HG03025 (cell line): ENCODE measurements around the gene RET.

Experiments
- ATAC-seq: cut with Tn5 transposase; IDR thresholded peaks from one replicate; pipeline ENCODE4 v1.9.1; 2021; ENCODE audit warnings: mild to moderate bottlenecking, moderate library complexity; ENCODE audit not compliant: unreplicated experiment, low FRiP score

The RET gene

DNA sequence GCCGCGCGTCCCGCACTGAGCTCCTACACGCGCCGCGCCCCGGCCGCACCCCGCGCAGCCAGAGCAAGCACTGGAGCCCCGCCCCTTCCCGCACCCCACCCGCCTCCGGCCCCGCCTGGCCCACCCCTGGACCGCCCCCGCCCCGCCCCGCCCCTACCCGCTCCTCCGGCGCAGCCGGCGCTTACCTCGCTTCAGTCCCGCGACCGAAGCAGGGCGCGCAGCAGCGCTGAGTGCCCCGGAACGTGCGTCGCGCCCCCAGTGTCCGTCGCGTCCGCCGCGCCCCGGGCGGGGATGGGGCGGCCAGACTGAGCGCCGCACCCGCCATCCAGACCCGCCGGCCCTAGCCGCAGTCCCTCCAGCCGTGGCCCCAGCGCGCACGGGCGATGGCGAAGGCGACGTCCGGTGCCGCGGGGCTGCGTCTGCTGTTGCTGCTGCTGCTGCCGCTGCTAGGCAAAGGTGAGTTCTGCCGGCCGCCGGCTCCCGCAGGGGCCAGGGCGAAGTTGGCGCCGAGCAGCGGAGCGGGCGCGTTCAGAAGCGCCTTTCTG is at the start of gene RET:
TSS of gene RET (plus strand) at position 194 of the 545 bp plus-strand sequence. CDS start at position 384, 190 bp downstream.
- no peak for ATAC-seq

GRCh38 chr10:43027331-43027955 is 49.4 kb upstream of the RET start:
- no peak for ATAC-seq

DNA sequence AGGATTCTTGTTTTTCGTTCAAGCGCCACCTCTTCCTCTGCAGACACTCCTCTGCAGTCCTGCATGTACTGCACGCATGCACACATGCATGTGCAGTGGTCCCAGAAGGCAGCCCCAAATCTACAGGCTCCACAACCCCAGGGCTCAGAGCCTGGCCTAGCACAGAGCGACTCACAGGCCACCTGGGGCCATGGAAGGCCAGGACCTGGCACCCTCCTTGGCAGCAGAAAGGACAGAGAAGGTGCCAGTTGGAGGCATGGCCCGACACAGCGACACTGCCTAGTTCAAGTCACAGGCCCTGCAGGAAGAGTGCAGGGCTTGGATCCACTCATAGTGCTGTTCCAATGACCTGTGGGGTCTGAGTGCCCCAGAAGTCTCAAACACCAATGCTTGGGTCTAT is 48.7 kb upstream of the RET start:
- no peak for ATAC-seq

GRCh38 chr10:43029043-43029442 is 47.8 kb upstream of the RET start:
- no peak for ATAC-seq

GRCh38 chr10:43032613-43033012 is 44.3 kb upstream of the RET start:
- ATAC-seq: no peak

- ATAC-seq: no peak
These were observed 41.1 kb upstream of the RET start for GRCh38 chr10:43035800-43036199.

DNA sequence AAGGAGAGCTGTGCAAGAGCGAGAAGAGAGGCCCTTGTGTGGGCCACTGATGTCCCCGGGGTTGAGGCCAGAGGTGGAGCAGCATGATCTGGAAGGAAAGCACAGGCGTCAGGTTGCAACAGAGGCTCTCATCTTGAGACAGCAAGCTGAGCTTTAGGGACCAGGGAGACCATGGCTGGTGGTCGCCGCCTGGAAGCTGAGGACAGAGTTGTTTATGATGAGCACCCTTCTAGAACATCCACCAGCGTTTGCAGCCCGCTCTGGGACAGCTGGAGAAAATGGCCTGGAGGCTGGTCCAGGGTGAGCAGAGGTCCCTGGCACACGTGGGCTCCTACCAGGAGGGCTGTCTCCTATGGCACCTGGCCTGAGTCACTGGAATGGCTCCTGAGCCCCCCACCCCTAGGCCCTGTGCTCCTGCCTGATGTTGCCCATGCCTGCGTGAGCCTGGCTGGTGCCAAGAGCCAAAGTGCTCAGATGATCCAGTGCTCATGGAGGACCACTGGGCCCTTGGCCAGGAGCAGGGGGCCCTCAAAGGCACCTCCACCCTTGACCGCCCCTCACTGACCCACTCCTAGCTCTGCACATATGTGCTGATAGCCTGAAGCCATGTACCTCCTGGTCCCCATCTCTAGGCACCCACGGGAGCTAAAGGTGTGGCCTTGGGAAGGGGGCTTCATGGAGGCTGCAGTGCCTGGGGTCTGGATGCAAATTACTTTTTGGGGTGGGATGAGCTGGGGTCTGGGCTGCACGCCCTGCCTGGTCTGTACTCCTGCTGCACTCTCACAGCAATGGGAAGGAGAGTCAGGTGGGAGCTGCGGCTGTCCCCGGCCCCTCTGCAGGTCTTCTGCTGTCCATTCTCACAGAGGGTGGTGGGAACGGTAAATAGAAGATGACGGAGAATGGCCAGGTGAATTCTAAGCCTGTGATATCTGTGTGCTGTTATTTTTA is 40.1 kb upstream of the RET start:
- ATAC-seq: no peak

- no peak for ATAC-seq
These were observed 39.4 kb upstream of the RET start for GRCh38 chr10:43037440-43037839.

GRCh38 chr10:43037942-43038782 is 38.7 kb upstream of the RET start:
- ATAC-seq: no peak

DNA sequence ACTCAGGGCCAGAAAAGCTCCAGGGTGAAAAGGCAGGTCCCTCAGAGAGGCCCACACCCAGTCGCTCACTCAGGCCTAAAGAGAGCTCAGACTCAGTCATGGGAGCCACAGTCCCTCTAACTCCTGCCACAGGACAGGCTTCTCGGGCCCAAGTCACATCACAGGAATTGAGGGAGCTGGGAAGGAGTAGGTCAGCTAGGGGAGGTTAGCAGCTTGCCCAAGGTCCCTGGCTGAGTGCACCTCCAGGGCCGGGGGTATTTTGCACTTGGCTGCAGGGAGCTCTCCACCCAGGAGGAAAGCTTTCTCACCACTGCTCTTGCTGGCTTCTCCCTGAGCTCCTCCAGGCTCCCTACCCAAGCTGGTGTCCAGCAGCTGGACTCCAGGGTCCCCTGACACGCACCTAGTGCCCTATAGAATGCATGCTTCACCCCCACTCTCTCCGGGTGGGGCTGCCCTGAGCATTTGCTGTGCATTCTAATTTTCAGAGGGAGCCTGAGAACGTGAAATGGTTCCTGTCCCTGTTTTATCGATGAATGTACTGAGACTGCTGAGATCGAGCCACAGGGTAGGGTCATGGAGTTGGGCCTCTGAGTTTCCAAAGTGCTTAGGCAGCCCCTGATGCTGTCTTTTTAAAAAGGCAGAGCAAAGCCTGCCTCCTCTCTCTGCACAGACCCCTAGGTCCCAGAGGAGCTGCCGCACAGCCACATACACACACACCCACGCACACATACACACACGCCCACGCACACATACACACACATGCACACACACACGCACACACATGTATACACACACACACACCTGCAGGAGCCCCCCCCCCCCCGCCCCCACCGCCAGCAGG is 37.9 kb upstream of the RET start:
- no peak for ATAC-seq

- ATAC-seq: no peak
These were observed 37.0 kb upstream of the RET start for GRCh38 chr10:43039624-43040481.

DNA sequence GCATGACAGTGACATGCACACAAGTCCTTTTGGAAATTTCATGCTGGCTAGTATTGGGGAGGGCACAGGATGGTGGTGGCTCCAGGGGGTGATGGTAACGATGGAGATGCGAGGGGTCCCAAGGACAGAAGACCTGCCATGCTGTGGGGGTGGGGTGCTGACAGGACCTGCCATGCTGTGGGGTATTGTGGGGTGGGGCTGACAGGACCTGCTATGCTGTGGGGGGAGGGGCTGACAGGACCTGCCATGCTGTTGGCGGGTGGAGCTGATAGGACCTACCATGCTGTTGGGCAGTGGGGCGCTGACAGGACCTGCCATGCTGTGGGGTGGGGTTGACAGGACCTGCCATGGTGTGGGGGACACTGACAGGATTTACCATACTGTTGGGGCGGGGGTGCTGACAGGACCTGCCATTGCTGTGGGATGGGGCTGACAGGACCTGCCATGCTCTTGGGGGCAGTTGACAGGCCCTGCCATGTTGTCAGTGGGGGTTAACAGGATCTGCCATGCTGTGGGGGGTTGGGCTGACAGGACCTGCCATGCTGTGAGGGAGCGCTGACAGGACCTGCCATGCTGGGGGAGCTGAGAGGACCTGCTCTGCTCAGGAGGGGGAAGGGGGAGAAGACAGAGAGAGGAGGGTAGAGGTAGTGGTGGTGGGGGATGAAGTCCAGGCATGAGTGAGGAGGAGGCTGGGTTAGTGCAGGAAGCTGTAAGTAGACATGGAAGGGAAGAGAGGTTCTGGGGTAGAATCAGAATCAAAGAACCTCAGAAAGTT is 36.2 kb upstream of the RET start:
- no peak for ATAC-seq

DNA sequence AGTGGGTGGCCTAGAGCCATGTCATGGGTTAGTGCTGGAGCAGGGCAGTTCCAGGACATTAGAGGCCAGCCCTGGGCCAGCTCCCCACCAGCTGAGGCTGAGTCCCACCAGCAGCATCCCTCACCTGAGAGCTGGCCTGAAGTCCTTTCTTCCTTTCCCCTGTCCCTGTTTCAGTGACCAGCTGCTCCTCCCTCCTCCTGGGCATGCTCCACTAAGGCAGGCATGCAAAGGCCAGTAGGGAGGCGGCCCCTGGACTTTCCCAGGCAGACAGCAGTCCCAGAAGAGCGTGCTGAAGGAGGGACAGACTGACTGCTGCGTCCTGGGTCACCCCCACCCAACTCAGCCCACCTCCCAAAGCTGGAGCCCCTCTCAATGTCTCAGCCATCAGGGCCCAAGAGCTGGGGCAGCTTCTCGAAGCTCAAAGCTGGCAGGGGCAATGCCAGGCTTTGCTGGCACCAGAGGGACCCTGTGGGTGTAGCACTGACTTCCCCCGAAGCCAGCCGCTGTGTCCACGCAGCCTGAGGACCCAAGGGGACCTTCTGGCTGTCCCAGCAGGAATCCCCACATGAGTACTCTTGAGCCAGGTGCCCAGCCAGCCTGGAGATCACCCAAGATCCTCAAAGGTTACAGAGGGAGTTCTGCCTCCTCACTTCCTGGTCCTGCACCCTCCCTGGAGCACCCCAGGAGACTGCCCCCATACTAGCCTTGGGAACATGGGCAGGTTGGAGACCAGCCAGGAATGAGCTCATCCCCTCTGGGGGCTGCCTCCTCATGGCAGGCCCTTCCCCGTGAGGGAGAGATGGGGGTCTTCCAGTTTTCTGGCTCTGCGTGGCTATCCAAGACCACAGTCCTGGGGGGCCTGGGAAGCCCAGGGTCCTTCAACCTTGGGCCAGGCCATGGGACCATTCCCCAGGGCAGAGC is 35.2 kb upstream of the RET start:
- no peak for ATAC-seq

DNA sequence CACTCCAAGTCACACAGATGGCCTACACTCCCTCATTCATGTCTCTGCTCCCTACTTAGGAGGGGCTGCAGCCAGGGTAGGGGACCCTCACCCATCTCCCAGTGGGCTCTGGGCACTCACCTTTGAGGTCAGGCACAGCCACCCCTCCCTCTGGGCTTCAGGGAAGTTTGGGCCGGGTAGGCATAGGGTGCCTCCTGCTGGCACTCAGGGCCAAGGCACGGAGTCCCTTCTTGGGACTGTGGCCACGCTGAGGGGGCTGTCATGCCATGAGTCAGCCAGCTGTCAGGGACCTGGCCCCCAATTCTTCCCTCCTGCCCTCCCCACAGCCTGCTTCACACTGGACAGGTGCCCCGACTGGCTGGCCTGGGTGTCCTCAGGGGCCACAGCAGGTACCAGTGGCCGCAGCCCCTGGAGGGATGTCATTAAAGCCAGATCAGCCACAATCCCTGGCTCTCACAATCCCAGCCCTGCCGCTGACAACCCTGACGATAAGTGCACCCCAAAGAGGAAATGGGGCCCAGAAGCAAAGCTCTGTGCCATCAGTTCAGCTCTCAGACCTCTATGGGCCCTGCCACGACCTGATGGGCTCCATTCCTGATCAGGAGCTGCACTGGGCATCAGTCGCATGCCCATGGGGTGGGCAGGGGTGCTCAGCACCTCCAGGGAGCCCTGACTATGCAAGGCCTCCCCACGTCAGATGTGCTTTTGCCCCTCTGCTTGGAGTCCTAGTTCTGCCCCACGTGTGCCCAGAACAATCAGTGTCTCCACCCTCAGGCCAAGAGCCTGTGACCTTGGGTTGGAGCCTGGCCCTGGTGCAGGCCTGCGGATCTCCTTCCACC is 34.1 kb upstream of the RET start:
- ATAC-seq: no peak

GRCh38 chr10:43043342-43043772 is 33.5 kb upstream of the RET start:
- no peak for ATAC-seq

GRCh38 chr10:43043773-43044447 is 33.0 kb upstream of the RET start:
- ATAC-seq: no peak
